HepG2 (cell line): ENCODE results near the gene DDRGK1. TPM values are rescaled to one million over a fixed set of nuclear protein-coding genes. Genes with fewer than 3 reads are reported as not detected.
A peak's percentile ranks its signal among the peaks of the same experiment; 100 is the strongest.

Source experiments
- CBX2 ChIP-seq, 2 experiments: fragments of 200-600 bp in 1 of 2; sonication (generic); formaldehyde crosslinking in 1 of 2; IDR thresholded peaks; 2 replicates each; pipeline versions ENCODE4 v1.7.0 to v1.8.1; 2018 to 2022; ENCODE audit warnings: low read depth in 2 of 2, low read length in 1 of 2, mild to moderate bottlenecking in 1 of 2, missing genetic modification reagents in 1 of 2
- DR1 ChIP-seq: sonication (generic); formaldehyde crosslinking; IDR thresholded peaks from 2 replicates; pipeline ENCODE4 v1.8.0; 2021; ENCODE audit warnings: mild to moderate bottlenecking, missing genetic modification reagents, inconsistent platforms
- HOXA7 ChIP-seq: sonication (generic); formaldehyde crosslinking; IDR thresholded peaks from 2 replicates; pipeline ENCODE4 v1.8.1; 2022; ENCODE audit warnings: mild to moderate bottlenecking, missing genetic modification reagents, moderate library complexity
- HOXA9 ChIP-seq: sonication (generic); formaldehyde crosslinking; IDR thresholded peaks from 2 replicates; pipeline ENCODE4 v1.8.1; 2022; ENCODE audit warnings: missing genetic modification reagents, mild to moderate bottlenecking, moderate library complexity, borderline replicate concordance
- JUND ChIP-seq: sonication (generic); formaldehyde crosslinking; IDR thresholded peaks from 2 replicates; pipeline ENCODE4 v1.8.0; 2022; ENCODE audit warnings: mild to moderate bottlenecking, missing genetic modification reagents
- MTA1 ChIP-seq: sonication (generic); formaldehyde crosslinking; IDR thresholded peaks from 2 replicates; pipeline ENCODE4 v1.4.0; 2020; ENCODE audit warnings: missing genetic modification reagents, mild to moderate bottlenecking, borderline replicate concordance
- SMAD9 ChIP-seq: sonication (generic); formaldehyde crosslinking; IDR thresholded peaks from 2 replicates; pipeline ENCODE4 v1.5.1; 2020; ENCODE audit warnings: mild to moderate bottlenecking, missing genetic modification reagents
- ZNF232 ChIP-seq: sonication (generic); formaldehyde crosslinking; IDR thresholded peaks from 2 replicates; pipeline ENCODE4 v1.4.0; 2020; ENCODE audit warnings: missing genetic modification reagents, borderline replicate concordance
- ZNF263 ChIP-seq: sonication (generic); formaldehyde crosslinking; IDR thresholded peaks from 2 replicates; pipeline ENCODE4 v1.4.0; 2020; ENCODE audit warnings: missing genetic modification reagents
- ZNF564 ChIP-seq: sonication (generic); formaldehyde crosslinking; IDR thresholded peaks from 2 replicates; pipeline ENCODE4 v1.8.1; 2023; ENCODE audit warnings: mild to moderate bottlenecking, missing genetic modification reagents
- ZNF768 ChIP-seq: sonication (generic); formaldehyde crosslinking; IDR thresholded peaks from 2 replicates; pipeline ENCODE4 v1.4.0; 2020; ENCODE audit warnings: missing genetic modification reagents
- ZNF891 ChIP-seq: sonication (generic); formaldehyde crosslinking; IDR thresholded peaks from 2 replicates; pipeline ENCODE4 v1.5.0; 2020; ENCODE audit warnings: mild to moderate bottlenecking, missing genetic modification reagents
- polyA plus RNA-seq, 8 experiments: library from polyadenylated mRNA; depleted of rRNA in 3 of 8; stranded (reverse) in 7 of 8; unstranded in 1 of 8; fragments of >200 nt; fragmentation: Illumina TruSeq in 4 of 8; extraction: Trizol in 4 of 8; gene quantifications; 2 replicates each; pipeline versions ENCODE4 v1.2.1 to v1.2.3, GENCODE V29; 2011 to 2016; ENCODE audit warnings: low read depth in 4 of 8, missing spikeins in 1 of 8, mixed read lengths in 1 of 8; ENCODE audit not compliant: insufficient read depth in 1 of 8
- total RNA-seq, 5 experiments: library from RNA; depleted of rRNA; stranded (reverse); fragments of >200 nt; fragmentation: Illumina TruSeq; extraction: Trizol; gene quantifications; 2 replicates each; pipeline ENCODE4 v1.2.3, GENCODE V29; 2016; ENCODE audit warnings: low read depth in 1 of 5
- TF ChIP-seq, protein P1 (sequence below): IDR thresholded peaks from 2 replicates; pipeline ENCODE4 v1.6.1; 2016; ENCODE audit warnings: low read depth
- TF ChIP-seq, protein P2 (sequence below): sonication (generic); formaldehyde crosslinking; IDR thresholded peaks from 2 replicates; pipeline ENCODE4 v1.8.1; 2023; ENCODE audit warnings: missing genetic modification reagents, mild to moderate bottlenecking, borderline replicate concordance
- TF ChIP-seq, protein P3 (sequence below): sonication (generic); formaldehyde crosslinking; IDR thresholded peaks from 2 replicates; pipeline ENCODE4 v1.4.0; 2020; ENCODE audit warnings: mild to moderate bottlenecking, missing genetic modification reagents
- TF ChIP-seq, protein P4 (sequence below): sonication (generic); formaldehyde crosslinking; IDR thresholded peaks from 2 replicates; pipeline ENCODE4 v1.5.0; 2020; ENCODE audit warnings: mild to moderate bottlenecking, missing genetic modification reagents
- TF ChIP-seq, protein P5 (sequence below): sonication (generic); formaldehyde crosslinking; IDR thresholded peaks from 2 replicates; pipeline ENCODE4 v1.4.0; 2020; ENCODE audit warnings: missing genetic modification reagents, borderline replicate concordance
- TF ChIP-seq, protein P6 (sequence below): sonication (generic); formaldehyde crosslinking; conservative IDR thresholded peaks from 2 replicates; pipeline ENCODE4 v1.4.0; 2020; ENCODE audit warnings: missing genetic modification reagents

The DDRGK1 gene
- total and polyA plus RNA-seq, 2 of the 13 experiments (the other 11 are each of a cell fraction or from before 2014, with no cell fraction given) = 96.7 to 149 TPM

DNA sequence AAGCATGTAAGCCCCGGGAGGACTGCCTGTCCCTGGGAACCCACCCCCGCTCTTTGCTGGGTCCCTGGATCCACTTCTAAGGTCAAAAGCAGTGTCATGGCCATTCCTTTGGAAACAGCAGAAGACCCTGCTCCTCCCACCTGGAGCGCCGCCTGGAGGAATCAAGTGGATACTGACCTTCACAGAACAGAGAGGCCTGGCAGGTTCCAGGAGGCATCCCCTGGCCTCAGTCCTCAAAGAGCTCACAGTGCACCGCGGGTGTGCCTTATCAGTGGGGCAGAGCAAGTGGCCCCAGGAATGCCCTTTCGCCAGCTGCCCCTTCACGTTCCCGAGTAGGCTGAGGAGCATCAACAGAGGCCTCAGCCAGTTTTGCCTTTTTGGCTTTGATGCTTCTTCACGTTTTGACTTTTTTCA, 45.6 kb upstream of the DDRGK1 start (continued):
- TF ChIP-seq, protein P1, sequence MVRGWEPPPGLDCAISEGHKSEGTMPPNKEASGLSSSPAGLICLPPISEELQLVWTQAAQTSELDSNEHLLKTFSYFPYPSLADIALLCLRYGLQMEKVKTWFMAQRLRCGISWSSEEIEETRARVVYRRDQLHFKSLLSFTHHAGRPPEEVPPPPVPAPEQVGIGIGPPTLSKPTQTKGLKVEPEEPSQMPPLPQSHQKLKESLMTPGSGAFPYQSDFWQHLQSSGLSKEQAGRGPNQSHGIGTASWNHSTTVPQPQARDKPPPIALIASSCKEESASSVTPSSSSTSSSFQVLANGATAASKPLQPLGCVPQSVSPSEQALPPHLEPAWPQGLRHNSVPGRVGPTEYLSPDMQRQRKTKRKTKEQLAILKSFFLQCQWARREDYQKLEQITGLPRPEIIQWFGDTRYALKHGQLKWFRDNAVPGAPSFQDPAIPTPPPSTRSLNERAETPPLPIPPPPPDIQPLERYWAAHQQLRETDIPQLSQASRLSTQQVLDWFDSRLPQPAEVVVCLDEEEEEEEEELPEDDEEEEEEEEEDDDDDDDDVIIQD (CRISPR knock-in tag) = peak; percentile 64; the same call in 1 of the 2 replicates
- TF ChIP-seq, protein P2, sequence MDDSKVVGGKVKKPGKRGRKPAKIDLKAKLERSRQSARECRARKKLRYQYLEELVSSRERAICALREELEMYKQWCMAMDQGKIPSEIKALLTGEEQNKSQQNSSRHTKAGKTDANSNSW (CRISPR knock-in tag) = no peak
- TF ChIP-seq JUND (CRISPR knock-in tag) (no peak), SMAD9 (CRISPR knock-in tag) (no peak), CBX2 (IDR thresholded peaks at IDR 0.05; ENCODE audit: low read depth, low read length) (no peak), CBX2 (CRISPR knock-in tag; IDR thresholded peaks at IDR 0.05; ENCODE audit: low read depth) (no peak), ZNF564 (CRISPR knock-in tag) (no peak), HOXA7 (CRISPR knock-in tag) (no peak), ZNF891 (no peak), DR1 (CRISPR knock-in tag) (no peak), HOXA9 (CRISPR knock-in tag) (no peak), ZNF232 (CRISPR knock-in tag) (no peak; the same call in 1 of the 2 replicates), ZNF768 (peak; percentile 97), MTA1 (CRISPR knock-in tag) (peak; percentile 61; the same call in 1 of the 2 replicates), ZNF263 (CRISPR knock-in tag) (peak; percentile 70)
- TF ChIP-seq, protein P3, sequence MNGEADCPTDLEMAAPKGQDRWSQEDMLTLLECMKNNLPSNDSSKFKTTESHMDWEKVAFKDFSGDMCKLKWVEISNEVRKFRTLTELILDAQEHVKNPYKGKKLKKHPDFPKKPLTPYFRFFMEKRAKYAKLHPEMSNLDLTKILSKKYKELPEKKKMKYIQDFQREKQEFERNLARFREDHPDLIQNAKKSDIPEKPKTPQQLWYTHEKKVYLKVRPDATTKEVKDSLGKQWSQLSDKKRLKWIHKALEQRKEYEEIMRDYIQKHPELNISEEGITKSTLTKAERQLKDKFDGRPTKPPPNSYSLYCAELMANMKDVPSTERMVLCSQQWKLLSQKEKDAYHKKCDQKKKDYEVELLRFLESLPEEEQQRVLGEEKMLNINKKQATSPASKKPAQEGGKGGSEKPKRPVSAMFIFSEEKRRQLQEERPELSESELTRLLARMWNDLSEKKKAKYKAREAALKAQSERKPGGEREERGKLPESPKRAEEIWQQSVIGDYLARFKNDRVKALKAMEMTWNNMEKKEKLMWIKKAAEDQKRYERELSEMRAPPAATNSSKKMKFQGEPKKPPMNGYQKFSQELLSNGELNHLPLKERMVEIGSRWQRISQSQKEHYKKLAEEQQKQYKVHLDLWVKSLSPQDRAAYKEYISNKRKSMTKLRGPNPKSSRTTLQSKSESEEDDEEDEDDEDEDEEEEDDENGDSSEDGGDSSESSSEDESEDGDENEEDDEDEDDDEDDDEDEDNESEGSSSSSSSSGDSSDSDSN (CRISPR knock-in tag) = peak; percentile 20; the same call in 1 of the 2 replicates
- TF ChIP-seq, protein P4, sequence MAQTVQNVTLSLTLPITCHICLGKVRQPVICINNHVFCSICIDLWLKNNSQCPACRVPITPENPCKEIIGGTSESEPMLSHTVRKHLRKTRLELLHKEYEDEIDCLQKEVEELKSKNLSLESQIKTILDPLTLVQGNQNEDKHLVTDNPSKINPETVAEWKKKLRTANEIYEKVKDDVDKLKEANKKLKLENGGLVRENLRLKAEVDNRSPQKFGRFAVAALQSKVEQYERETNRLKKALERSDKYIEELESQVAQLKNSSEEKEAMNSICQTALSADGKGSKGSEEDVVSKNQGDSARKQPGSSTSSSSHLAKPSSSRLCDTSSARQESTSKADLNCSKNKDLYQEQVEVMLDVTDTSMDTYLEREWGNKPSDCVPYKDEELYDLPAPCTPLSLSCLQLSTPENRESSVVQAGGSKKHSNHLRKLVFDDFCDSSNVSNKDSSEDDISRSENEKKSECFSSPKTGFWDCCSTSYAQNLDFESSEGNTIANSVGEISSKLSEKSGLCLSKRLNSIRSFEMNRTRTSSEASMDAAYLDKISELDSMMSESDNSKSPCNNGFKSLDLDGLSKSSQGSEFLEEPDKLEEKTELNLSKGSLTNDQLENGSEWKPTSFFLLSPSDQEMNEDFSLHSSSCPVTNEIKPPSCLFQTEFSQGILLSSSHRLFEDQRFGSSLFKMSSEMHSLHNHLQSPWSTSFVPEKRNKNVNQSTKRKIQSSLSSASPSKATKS (CRISPR knock-in tag) = no peak
- TF ChIP-seq, protein P5, sequence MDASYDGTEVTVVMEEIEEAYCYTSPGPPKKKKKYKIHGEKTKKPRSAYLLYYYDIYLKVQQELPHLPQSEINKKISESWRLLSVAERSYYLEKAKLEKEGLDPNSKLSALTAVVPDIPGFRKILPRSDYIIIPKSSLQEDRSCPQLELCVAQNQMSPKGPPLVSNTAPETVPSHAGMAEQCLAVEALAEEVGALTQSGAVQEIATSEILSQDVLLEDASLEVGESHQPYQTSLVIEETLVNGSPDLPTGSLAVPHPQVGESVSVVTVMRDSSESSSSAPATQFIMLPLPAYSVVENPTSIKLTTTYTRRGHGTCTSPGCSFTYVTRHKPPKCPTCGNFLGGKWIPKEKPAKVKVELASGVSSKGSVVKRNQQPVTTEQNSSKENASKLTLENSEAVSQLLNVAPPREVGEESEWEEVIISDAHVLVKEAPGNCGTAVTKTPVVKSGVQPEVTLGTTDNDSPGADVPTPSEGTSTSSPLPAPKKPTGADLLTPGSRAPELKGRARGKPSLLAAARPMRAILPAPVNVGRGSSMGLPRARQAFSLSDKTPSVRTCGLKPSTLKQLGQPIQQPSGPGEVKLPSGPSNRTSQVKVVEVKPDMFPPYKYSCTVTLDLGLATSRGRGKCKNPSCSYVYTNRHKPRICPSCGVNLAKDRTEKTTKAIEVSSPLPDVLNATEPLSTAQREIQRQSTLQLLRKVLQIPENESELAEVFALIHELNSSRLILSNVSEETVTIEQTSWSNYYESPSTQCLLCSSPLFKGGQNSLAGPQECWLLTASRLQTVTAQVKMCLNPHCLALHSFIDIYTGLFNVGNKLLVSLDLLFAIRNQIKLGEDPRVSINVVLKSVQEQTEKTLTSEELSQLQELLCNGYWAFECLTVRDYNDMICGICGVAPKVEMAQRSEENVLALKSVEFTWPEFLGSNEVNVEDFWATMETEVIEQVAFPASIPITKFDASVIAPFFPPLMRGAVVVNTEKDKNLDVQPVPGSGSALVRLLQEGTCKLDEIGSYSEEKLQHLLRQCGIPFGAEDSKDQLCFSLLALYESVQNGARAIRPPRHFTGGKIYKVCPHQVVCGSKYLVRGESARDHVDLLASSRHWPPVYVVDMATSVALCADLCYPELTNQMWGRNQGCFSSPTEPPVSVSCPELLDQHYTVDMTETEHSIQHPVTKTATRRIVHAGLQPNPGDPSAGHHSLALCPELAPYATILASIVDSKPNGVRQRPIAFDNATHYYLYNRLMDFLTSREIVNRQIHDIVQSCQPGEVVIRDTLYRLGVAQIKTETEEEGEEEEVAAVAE (CRISPR knock-in tag) = peak; percentile 69; the same call in 1 of the 2 replicates
- TF ChIP-seq, protein P6, sequence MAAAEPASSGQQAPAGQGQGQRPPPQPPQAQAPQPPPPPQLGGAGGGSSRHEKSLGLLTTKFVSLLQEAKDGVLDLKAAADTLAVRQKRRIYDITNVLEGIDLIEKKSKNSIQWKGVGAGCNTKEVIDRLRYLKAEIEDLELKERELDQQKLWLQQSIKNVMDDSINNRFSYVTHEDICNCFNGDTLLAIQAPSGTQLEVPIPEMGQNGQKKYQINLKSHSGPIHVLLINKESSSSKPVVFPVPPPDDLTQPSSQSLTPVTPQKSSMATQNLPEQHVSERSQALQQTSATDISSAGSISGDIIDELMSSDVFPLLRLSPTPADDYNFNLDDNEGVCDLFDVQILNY = no peak
